Measurements from ENCODE around the gene RGPD3. TPM values are rescaled to one million over a fixed set of nuclear protein-coding genes. Genes with fewer than 3 reads are reported as not detected.
"Not testable (repeated sequence)": the region's sequence is repeated elsewhere in the genome, so short reads cannot be mapped to it uniquely, and the experiment has no call there.

RGPD3 gene
- polyA plus RNA-seq, 1 donor from 2014 or later, result 0.74 TPM

DNA sequence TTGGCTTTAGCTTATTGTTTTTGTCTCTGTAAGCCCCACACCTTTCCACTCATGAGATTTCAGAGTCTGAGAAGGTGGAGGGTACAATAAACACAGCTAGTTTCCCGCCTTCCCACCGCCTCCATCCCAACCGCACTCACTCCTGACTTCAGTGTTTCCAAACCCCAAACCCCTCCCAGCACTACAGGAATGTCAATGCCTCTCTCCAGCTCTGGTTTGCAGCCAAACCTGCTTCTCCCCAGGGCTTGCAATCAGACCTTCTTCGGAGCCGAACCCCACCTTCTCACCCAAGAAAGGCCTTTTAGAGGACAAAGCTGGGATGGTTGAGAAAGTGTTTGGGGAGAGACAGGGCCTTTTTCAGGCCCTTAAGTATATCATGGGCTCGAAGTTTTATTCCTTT lies 24.7 kb upstream of the RGPD3 start:
- H3K4me3 ChIP-seq (ENCODE audit: low read length); H3K9ac ChIP-seq (ENCODE audit: low read length); H3K27ac ChIP-seq (ENCODE audit: low read length); H3K9me3 ChIP-seq (ENCODE audit: low read length); H3K79me2 ChIP-seq (replicated peaks; ENCODE audit: insufficient read depth, low read length); H3K27me3 ChIP-seq (ENCODE audit: insufficient read depth, low read depth, low read length); H3K9me2 ChIP-seq (ENCODE audit: insufficient read depth, low read length); H3F3A ChIP-seq (ENCODE audit: insufficient read depth, low read length, poor library complexity, severe bottlenecking); H4K20me1 ChIP-seq (ENCODE audit: insufficient read depth); H3K4me2 ChIP-seq (ENCODE audit: low read length); H3K36me3 ChIP-seq (ENCODE audit: insufficient read depth, low read length); H2AFZ ChIP-seq (ENCODE audit: low read depth, low read length): not testable (repeated sequence)

DNA sequence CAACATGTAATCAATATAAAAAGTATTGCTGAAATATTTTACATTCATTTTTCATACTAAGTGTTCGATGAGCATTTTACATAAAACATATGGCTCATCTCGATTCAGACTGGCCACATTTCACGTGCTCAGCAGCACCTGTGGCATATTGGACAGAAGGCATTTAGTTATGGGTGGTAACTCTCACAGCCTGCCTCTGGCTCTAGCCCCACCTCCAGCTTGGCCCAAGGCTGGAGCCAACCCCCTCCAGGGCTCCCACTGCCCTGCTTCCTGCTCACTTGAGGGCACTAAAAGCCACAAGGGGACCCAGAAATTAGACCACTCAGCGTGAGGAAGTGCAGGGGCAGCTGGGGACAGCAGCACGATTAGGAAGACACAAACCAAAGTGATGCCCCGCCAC lies 24.2 kb upstream of the RGPD3 start:
- not testable (repeated sequence) for H3K9ac ChIP-seq (ENCODE audit: low read length); H2AFZ ChIP-seq (ENCODE audit: low read depth, low read length); H3K4me3 ChIP-seq (ENCODE audit: low read length); H3K9me2 ChIP-seq (ENCODE audit: insufficient read depth, low read length); H4K20me1 ChIP-seq (ENCODE audit: insufficient read depth); H3F3A ChIP-seq (ENCODE audit: insufficient read depth, low read length, poor library complexity, severe bottlenecking); H3K9me3 ChIP-seq (ENCODE audit: low read length); H3K27ac ChIP-seq (ENCODE audit: low read length); H3K79me2 ChIP-seq (replicated peaks; ENCODE audit: insufficient read depth, low read length); H3K4me2 ChIP-seq (ENCODE audit: low read length); H3K27me3 ChIP-seq (ENCODE audit: insufficient read depth, low read depth, low read length); H3K36me3 ChIP-seq (ENCODE audit: insufficient read depth, low read length)

DNA sequence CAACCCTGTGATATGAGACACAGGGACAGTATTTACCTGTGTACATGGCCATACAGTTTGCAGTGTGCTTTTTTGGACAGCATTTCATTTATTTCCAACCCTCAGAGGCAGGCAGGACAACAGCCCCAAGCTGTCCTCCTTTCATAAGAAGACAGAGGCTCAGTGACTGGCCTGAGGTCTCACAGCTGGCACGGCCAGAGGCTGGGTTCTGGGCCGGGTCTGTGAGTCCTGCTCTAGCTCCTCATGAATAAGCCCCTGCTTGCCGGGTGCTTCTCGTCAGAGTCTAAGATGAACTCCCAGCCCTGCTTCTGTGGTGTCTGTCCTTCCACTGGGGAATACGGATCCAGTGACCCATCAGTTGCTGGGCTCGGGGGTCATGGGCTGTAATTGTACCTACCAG lies 21.5 kb upstream of the RGPD3 start:
- not testable (repeated sequence) for H3K9me3 ChIP-seq (ENCODE audit: low read length); H2AFZ ChIP-seq (ENCODE audit: low read depth, low read length); H3K9me2 ChIP-seq (ENCODE audit: insufficient read depth, low read length); H3K27ac ChIP-seq (ENCODE audit: low read length); H3K79me2 ChIP-seq (replicated peaks; ENCODE audit: insufficient read depth, low read length); H3K9ac ChIP-seq (ENCODE audit: low read length); H3K36me3 ChIP-seq (ENCODE audit: insufficient read depth, low read length); H3F3A ChIP-seq (ENCODE audit: insufficient read depth, low read length, poor library complexity, severe bottlenecking); H3K4me2 ChIP-seq (ENCODE audit: low read length); H3K4me3 ChIP-seq (ENCODE audit: low read length); H4K20me1 ChIP-seq (ENCODE audit: insufficient read depth)
- H3K27me3 ChIP-seq (ENCODE audit: insufficient read depth, low read depth, low read length), result peaks cover 12% of the 10 kb centered on the region

- H3K9me2 ChIP-seq (ENCODE audit: insufficient read depth, low read length); H3K4me2 ChIP-seq (ENCODE audit: low read length); H3F3A ChIP-seq (ENCODE audit: insufficient read depth, low read length, poor library complexity, severe bottlenecking); H3K36me3 ChIP-seq (ENCODE audit: insufficient read depth, low read length); H3K9me3 ChIP-seq (ENCODE audit: low read length); H3K4me3 ChIP-seq (ENCODE audit: low read length); H2AFZ ChIP-seq (ENCODE audit: low read depth, low read length); H3K79me2 ChIP-seq (replicated peaks; ENCODE audit: insufficient read depth, low read length); H4K20me1 ChIP-seq (ENCODE audit: insufficient read depth); H3K9ac ChIP-seq (ENCODE audit: low read length); H3K27ac ChIP-seq (ENCODE audit: low read length): not testable (repeated sequence)
- H3K27me3 ChIP-seq (ENCODE audit: insufficient read depth, low read depth, low read length), result peaks cover 12% of the 10 kb centered on the region
Observed at GRCh38 chr2:106487386-106488191, 19.4 kb upstream of the RGPD3 start.

DNA sequence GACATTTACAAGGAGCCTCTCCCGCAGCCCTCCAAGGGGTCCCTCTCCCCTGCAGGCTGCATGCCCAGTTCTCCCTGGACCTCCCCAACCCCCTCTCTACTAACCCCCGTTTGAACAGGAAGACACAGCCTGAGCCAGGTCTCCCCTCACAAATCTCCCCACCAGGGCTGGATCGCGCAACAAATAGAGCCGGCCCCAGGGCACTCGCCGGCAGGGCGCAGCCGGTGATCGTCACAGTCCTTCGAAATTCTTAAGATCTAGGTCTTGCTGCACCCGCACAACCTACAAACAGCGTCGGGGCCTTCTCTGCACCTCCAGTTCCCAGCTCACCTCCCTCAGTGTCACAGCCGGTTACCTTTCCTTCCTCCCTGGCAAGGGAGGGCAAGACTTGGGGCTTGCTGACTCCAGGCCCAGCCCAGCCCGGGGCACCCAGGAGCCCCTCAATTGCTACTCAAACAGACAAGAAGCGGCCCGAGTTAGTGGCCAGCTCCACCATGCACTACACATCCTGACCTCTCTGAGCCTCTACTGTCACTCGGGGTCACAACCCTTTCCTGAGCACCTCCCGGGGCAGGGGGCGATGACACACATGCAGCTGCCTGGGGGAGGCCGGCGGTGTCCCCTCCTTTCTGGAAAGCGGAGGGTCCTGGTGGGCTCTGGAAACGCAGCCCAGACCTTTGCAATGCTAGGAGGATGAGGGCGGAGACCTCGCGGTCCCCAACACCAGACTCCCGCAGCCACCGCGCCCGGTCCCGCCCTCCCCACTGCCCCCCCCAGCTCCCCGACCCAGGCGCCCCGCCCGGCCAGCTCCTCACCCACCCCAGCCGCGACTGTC lies 18.6 kb upstream of the RGPD3 start, which contains the start of gene CD8B2:
TSS of gene CD8B2 (plus strand) at position 814 of the 835 bp plus-strand sequence. CDS start 63 bp downstream, outside the sequence.
- H3K9me3 ChIP-seq (ENCODE audit: low read length); H4K20me1 ChIP-seq (ENCODE audit: insufficient read depth); H3K4me3 ChIP-seq (ENCODE audit: low read length): not testable (repeated sequence)

DNA sequence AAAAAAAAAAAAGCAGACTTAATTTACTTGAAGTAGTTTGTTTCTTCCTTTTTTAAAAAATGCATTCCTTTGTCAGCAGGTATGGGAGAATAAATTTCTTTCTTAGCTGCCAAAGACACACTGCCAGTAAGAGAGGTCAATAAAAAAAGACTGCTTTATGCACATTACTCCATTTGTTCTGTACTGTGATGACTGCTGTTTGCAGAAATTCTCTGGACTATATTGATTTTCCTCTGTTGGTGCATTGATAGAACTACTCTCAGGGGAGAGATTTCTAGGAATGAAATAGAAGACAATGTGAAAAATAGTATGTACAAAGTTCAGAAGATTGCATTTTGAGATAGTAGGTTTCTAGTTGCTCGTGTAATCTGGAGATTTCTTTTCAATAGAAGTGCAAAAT lies 11.3 kb upstream of the RGPD3 start:
- H3K9ac ChIP-seq (ENCODE audit: low read length); H3K27me3 ChIP-seq (ENCODE audit: insufficient read depth, low read depth, low read length); H3K4me2 ChIP-seq (ENCODE audit: low read length); H4K20me1 ChIP-seq (ENCODE audit: insufficient read depth); H3K4me3 ChIP-seq (ENCODE audit: low read length); H3K27ac ChIP-seq (ENCODE audit: low read length); H3K9me3 ChIP-seq (ENCODE audit: low read length); H2AFZ ChIP-seq (ENCODE audit: low read depth, low read length); H3K36me3 ChIP-seq (ENCODE audit: insufficient read depth, low read length); H3K9me2 ChIP-seq (ENCODE audit: insufficient read depth, low read length); H3K79me2 ChIP-seq (replicated peaks; ENCODE audit: insufficient read depth, low read length); H3F3A ChIP-seq (ENCODE audit: insufficient read depth, low read length, poor library complexity, severe bottlenecking): not testable (repeated sequence)

More for the DNA sequence above, 18.6 kb upstream of the RGPD3 start, which contains the start of gene CD8B2:
- H2AFZ ChIP-seq (ENCODE audit: low read depth, low read length); H3K9me2 ChIP-seq (ENCODE audit: insufficient read depth, low read length); H3K36me3 ChIP-seq (ENCODE audit: insufficient read depth, low read length); H3K9ac ChIP-seq (ENCODE audit: low read length); H3K79me2 ChIP-seq (replicated peaks; ENCODE audit: insufficient read depth, low read length); H3F3A ChIP-seq (ENCODE audit: insufficient read depth, low read length, poor library complexity, severe bottlenecking); H3K27ac ChIP-seq (ENCODE audit: low read length); H3K4me2 ChIP-seq (ENCODE audit: low read length): not testable (repeated sequence)
- peaks cover 12% of the 10 kb centered on the region for H3K27me3 ChIP-seq (ENCODE audit: insufficient read depth, low read depth, low read length)

DNA sequence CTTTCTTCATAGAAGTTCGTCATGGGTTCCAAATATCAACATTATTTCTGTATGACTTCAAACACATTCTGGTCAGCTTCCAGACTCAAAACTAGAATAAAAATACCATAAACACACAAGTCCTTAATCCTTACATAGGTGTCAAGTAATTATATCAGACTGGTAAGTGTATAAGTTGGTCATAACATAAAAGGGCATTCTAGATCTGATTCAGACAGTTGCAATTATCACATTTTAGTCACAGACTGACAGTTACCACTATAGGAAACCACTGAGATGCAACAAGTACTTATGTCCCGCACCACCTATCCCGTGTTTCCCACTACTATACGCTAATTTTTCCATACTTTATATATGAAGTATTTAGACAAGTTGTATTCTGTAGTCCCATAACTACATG lies 9.4 kb upstream of the RGPD3 start:
- H3K4me3 ChIP-seq (ENCODE audit: low read length); H3K9ac ChIP-seq (ENCODE audit: low read length); H3K9me2 ChIP-seq (ENCODE audit: insufficient read depth, low read length); H3F3A ChIP-seq (ENCODE audit: insufficient read depth, low read length, poor library complexity, severe bottlenecking); H3K27ac ChIP-seq (ENCODE audit: low read length); H4K20me1 ChIP-seq (ENCODE audit: insufficient read depth); H3K79me2 ChIP-seq (replicated peaks; ENCODE audit: insufficient read depth, low read length); H2AFZ ChIP-seq (ENCODE audit: low read depth, low read length); H3K36me3 ChIP-seq (ENCODE audit: insufficient read depth, low read length); H3K27me3 ChIP-seq (ENCODE audit: insufficient read depth, low read depth, low read length); H3K9me3 ChIP-seq (ENCODE audit: low read length); H3K4me2 ChIP-seq (ENCODE audit: low read length): not testable (repeated sequence)
